ENCODE measurements around the gene TRIM67.

DNA sequence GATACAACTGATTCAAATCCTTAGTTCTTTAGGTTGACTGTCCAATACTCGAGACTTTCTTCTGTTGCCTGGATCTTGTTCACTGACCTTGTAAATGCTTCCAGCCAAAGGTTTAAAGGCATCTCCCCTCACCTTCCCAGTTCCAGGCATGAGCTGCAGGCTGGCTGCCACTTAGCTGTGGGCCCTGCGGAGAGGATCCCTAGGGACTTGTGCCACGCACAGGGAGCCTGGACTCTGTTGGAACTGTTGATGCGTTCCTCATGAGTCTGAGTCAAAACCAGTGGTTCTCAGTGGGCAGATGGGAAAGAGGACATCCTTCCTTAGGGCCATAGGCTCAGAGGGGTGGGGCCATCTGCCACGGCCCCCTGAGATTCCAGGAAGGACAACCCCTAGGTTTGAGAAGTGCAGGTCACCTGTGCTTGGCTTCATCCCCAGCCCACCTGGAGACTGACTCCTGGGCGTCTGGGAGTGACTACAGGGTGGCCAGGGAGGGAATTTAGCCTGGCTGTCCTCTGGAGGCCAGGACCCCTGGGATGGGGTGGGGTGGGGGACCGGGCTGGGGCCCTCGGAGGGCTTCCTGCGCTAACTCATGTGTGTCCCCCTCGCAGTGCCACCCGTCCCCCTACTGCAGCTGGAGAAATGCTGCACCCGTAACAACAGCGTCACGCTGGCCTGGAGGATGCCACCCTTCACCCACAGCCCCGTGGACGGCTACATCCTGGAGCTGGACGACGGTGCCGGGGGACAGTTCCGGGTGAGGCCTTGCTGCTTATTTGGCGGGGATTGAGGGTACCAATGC lies 41.6 kb downstream of the TRIM67 start:
- TF ChIP-seq, protein P1, sequence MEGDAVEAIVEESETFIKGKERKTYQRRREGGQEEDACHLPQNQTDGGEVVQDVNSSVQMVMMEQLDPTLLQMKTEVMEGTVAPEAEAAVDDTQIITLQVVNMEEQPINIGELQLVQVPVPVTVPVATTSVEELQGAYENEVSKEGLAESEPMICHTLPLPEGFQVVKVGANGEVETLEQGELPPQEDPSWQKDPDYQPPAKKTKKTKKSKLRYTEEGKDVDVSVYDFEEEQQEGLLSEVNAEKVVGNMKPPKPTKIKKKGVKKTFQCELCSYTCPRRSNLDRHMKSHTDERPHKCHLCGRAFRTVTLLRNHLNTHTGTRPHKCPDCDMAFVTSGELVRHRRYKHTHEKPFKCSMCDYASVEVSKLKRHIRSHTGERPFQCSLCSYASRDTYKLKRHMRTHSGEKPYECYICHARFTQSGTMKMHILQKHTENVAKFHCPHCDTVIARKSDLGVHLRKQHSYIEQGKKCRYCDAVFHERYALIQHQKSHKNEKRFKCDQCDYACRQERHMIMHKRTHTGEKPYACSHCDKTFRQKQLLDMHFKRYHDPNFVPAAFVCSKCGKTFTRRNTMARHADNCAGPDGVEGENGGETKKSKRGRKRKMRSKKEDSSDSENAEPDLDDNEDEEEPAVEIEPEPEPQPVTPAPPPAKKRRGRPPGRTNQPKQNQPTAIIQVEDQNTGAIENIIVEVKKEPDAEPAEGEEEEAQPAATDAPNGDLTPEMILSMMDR (conservative IDR thresholded peaks at IDR 0.05; ENCODE audit: low read depth, low read length) = no peak
- no peak for TF ChIP-seq EZH2 (IDR thresholded peaks at IDR 0.05; ENCODE audit: borderline replicate concordance, low read depth, low read length, poor library complexity, severe bottlenecking)

Measured in A673 (cell line).